Measurements from ENCODE around the gene NDRG4. TPM values are rescaled to one million over a fixed set of nuclear protein-coding genes. Genes with fewer than 3 reads are reported as not detected.

Gene NDRG4
- total and polyA plus RNA-seq, 2 experiments from 2014 or later = 3.4 to 7.1 TPM

- Histone ChIP-seq H3K79me2 (ENCODE audit: insufficient read depth) (peaks cover 6% of the 10 kb centered on the region; the same call in 1 of the 2 replicates), H3K4me1 (ENCODE audit: insufficient read depth) (peaks cover 4% of the 10 kb centered on the region; the same call in 1 of the 2 replicates), H3F3A (ENCODE audit: insufficient read depth) (peaks cover 26% of the 10 kb centered on the region), H3K36me3 (ENCODE audit: low read depth) (peaks cover 11% of the 10 kb centered on the region), H4K20me1 (ENCODE audit: insufficient read depth) (no peaks in the 10 kb centered on the region), H3K4me2 (ENCODE audit: unreplicated experiment) (peak within 1 kb of the TSS; percentile 97), H3K27me3 (replicated peaks; ENCODE audit: insufficient read depth) (no peaks in the 10 kb centered on the region), H3K9me2 (ENCODE audit: insufficient read depth) (no peaks in the 10 kb centered on the region), H2AFZ (peak within 1 kb of the TSS; percentile 92), H3K27ac (peak within 1 kb of the TSS; percentile 66), H3K4me3 (peak within 1 kb of the TSS; percentile 88), H3K9ac (peak within 1 kb of the TSS; percentile 82), H3K9me3 (ENCODE audit: low read depth) (no peaks in the 10 kb centered on the region)
- WGBS, 2 experiments (ENCODE audit: low coverage in 1 of 2, low lambda C conversion rate in 2 of 2, missing lambda C conversion rate in 2 of 2) = 1 to 2% methylated on average over 53 to 77 of the region's 80 CpGs
- DNase-seq = peak; percentile 95
- in situ Hi-C loops (cut with MboI) = no loop called here
- TF ChIP-seq EZH2 (IDR thresholded peaks at IDR 0.05; ENCODE audit: insufficient read depth, poor library complexity, severe bottlenecking) (no peak), EZH2phosphoT487 (IDR thresholded peaks at IDR 0.05; ENCODE audit: insufficient read depth, low read depth) (no peak)
Observed at GRCh38 chr16:58515125-58515870, 15.4 kb downstream of the NDRG4 start, which contains the start of gene SETD6. Gene SETD6, plus strand, starts transcription at chr16:58515517. Its CDS starts 21 bp downstream, at chr16:58515538.

GRCh38 chr16:58515871-58516767 lies 16.2 kb downstream of the NDRG4 start:
- Histone ChIP-seq H3K9me2 (ENCODE audit: insufficient read depth) (no peaks in the 10 kb centered on the region), H3K9ac (peak overlapping the region; percentile 82), H4K20me1 (ENCODE audit: insufficient read depth) (no peaks in the 10 kb centered on the region), H3K4me1 (ENCODE audit: insufficient read depth) (peaks cover 4% of the 10 kb centered on the region; the same call in 1 of the 2 replicates), H3K79me2 (ENCODE audit: insufficient read depth) (peaks cover 6% of the 10 kb centered on the region; the same call in 1 of the 2 replicates), H3K9me3 (ENCODE audit: low read depth) (no peaks in the 10 kb centered on the region), H3K27ac (peak overlapping the region; percentile 66), H2AFZ (peak overlapping the region; percentile 92), H3K36me3 (ENCODE audit: low read depth) (peaks cover 19% of the 10 kb centered on the region), H3K4me3 (peak overlapping the region; percentile 88), H3K4me2 (ENCODE audit: unreplicated experiment) (peak overlapping the region; percentile 97), H3K27me3 (replicated peaks; ENCODE audit: insufficient read depth) (no peaks in the 10 kb centered on the region), H3F3A (ENCODE audit: insufficient read depth) (peaks cover 33% of the 10 kb centered on the region)
- in situ Hi-C loops (cut with MboI) = no loop called here
- WGBS, 2 experiments (ENCODE audit: low coverage in 1 of 2, low lambda C conversion rate in 2 of 2, missing lambda C conversion rate in 2 of 2) = 17 to 34% methylated on average over 25 to 54 of the region's 66 CpGs
- peak; percentile 33 for DNase-seq
- TF ChIP-seq EZH2 (IDR thresholded peaks at IDR 0.05; ENCODE audit: insufficient read depth, poor library complexity, severe bottlenecking) (no peak), EZH2phosphoT487 (IDR thresholded peaks at IDR 0.05; ENCODE audit: insufficient read depth, low read depth) (no peak)

GRCh38 chr16:58516768-58517107 lies 16.8 kb downstream of the NDRG4 start:
- H3K36me3 ChIP-seq (ENCODE audit: low read depth) = peaks cover 25% of the 10 kb centered on the region
- H2AFZ ChIP-seq = no peak overlapping the region
- peaks cover 10% of the 10 kb centered on the region; the same call in 1 of the 2 replicates for H3K79me2 ChIP-seq (ENCODE audit: insufficient read depth)
- no peaks in the 10 kb centered on the region for H3K9me2 ChIP-seq (ENCODE audit: insufficient read depth)
- H4K20me1 ChIP-seq (ENCODE audit: insufficient read depth) = no peaks in the 10 kb centered on the region
- H3F3A ChIP-seq (ENCODE audit: insufficient read depth) = peaks cover 35% of the 10 kb centered on the region
- TF ChIP-seq EZH2phosphoT487 (IDR thresholded peaks at IDR 0.05; ENCODE audit: insufficient read depth, low read depth) (no peak), EZH2 (IDR thresholded peaks at IDR 0.05; ENCODE audit: insufficient read depth, poor library complexity, severe bottlenecking) (no peak)
- peaks cover 4% of the 10 kb centered on the region; the same call in 1 of the 2 replicates for H3K4me1 ChIP-seq (ENCODE audit: insufficient read depth)
- H3K9me3 ChIP-seq (ENCODE audit: low read depth) = no peaks in the 10 kb centered on the region
- H3K9ac ChIP-seq = peak overlapping the region; percentile 30; the same call in 1 of the 2 replicates
- no peaks in the 10 kb centered on the region for H3K27me3 ChIP-seq (replicated peaks; ENCODE audit: insufficient read depth)
- no peak for DNase-seq
- no peak overlapping the region for H3K27ac ChIP-seq
- in situ Hi-C loops (cut with MboI) = no loop called here
- 86 to 90% methylated on average over 4 of the region's 4 CpGs for WGBS, 2 experiments (ENCODE audit: low coverage in 1 of 2, low lambda C conversion rate in 2 of 2, missing lambda C conversion rate in 2 of 2)
- no peak overlapping the region for H3K4me3 ChIP-seq
- no peak overlapping the region for H3K4me2 ChIP-seq (ENCODE audit: unreplicated experiment)

Data from GM23248 (cell line).